DND-41 (cell line): ENCODE measurements around the gene KLLN.
A peak's percentile ranks its signal among the peaks of the same experiment; 100 is the strongest.

Source experiments
- EZH2 ChIP-seq: IDR thresholded peaks from 3 replicates; pipeline ENCODE4 v1.6.1; 2012; ENCODE audit warnings: borderline replicate concordance, low read depth, mild to moderate bottlenecking, moderate library complexity, low read length, inconsistent platforms; ENCODE audit not compliant: severe bottlenecking
- TF ChIP-seq, protein P1 (sequence below): IDR thresholded peaks from 2 replicates; pipeline ENCODE4 v1.5.1; 2012; ENCODE audit warnings: borderline replicate concordance, low read length, moderate library complexity, mild to moderate bottlenecking; ENCODE audit not compliant: poor library complexity, severe bottlenecking; ENCODE audit errors: extremely low read depth

DNA sequence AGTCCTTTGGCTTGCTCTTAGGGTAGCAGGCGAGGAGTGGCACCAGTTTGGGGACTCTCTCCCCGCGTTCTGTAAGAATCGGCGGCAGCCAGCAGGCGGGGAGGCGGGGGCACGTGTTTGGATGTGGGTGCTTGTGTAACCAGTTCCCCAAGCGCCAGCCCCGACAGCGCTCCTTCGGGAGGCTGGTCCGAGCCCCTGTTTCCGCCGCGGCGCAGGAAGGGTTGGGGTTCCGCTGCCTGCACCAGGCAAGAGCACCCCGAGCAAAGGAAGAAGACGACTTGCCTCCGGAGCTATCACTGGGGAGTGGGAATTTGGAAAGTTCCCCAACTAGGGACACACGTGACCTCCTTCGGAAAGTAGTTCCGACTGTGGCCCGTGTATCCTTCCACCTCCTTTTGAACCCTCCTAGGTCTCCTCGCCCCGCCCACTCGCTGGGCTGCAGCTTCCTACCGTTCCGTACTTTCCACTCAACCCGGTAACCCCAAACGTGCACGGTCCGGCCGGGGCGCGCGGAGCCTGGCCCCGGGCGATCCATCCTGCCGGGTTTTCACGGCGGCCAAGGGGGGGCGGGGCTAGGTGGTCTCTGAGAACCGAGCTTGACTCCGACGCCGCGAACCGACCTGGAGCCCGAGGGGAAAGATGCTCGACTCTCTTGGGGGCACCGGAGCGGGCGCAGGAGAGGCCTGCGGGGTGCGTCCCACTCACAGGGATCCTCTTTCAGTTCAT, 1.2 kb downstream of the KLLN start:
- TF ChIP-seq, protein P1, sequence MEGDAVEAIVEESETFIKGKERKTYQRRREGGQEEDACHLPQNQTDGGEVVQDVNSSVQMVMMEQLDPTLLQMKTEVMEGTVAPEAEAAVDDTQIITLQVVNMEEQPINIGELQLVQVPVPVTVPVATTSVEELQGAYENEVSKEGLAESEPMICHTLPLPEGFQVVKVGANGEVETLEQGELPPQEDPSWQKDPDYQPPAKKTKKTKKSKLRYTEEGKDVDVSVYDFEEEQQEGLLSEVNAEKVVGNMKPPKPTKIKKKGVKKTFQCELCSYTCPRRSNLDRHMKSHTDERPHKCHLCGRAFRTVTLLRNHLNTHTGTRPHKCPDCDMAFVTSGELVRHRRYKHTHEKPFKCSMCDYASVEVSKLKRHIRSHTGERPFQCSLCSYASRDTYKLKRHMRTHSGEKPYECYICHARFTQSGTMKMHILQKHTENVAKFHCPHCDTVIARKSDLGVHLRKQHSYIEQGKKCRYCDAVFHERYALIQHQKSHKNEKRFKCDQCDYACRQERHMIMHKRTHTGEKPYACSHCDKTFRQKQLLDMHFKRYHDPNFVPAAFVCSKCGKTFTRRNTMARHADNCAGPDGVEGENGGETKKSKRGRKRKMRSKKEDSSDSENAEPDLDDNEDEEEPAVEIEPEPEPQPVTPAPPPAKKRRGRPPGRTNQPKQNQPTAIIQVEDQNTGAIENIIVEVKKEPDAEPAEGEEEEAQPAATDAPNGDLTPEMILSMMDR = peak; percentile 21
- no peak for TF ChIP-seq EZH2
